OCI-LY3 (cell line): ENCODE measurements around the gene SLC6A6.

ENCODE experiments used
- EZH2phosphoT487 ChIP-seq: fragments of 200-600 bp; shearing (Covaris generic); IDR thresholded peaks from 2 replicates; pipeline ENCODE4 v1.6.1; 2018; ENCODE audit warnings: antibody characterized with exemption, mixed run types, low read depth
- TF ChIP-seq, protein P1 (sequence below): fragments of 200-600, 300-600 bp; sonication (generic); IDR thresholded peaks from 2 replicates; pipeline ENCODE4 v1.5.1; 2014; ENCODE audit warnings: antibody characterized with exemption, low read length, low read depth

DNA sequence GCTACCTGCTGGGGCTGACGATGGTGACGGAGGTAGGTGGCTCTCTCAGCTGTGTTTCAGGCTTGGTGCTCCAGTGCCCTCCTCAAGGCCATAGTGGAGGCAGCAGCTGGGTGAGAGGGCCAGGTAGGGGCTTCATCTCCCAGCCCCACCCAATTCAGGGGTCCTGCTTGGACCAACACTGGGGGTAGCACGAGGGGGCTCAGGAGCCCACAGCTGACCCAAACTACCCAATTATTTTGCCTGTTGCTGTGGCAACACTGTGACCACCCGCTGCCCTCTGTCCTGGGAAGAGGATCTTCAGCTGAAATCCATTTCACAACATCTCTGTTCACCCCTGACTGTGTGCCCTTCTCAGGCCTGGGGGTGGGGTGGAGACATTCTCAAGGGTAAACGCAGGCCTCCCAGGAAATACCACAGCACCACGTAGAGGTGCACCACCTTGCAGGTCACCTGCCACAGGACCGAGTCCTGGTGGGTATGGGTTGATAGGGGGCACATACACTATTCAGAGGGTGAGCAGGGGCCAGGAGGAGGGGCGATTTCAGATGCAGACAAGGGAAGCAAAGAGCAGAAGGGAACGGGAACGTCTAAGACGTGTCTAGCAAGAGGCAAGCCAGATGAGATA lies 75.0 kb downstream of the SLC6A6 start:
- TF ChIP-seq, protein P1, sequence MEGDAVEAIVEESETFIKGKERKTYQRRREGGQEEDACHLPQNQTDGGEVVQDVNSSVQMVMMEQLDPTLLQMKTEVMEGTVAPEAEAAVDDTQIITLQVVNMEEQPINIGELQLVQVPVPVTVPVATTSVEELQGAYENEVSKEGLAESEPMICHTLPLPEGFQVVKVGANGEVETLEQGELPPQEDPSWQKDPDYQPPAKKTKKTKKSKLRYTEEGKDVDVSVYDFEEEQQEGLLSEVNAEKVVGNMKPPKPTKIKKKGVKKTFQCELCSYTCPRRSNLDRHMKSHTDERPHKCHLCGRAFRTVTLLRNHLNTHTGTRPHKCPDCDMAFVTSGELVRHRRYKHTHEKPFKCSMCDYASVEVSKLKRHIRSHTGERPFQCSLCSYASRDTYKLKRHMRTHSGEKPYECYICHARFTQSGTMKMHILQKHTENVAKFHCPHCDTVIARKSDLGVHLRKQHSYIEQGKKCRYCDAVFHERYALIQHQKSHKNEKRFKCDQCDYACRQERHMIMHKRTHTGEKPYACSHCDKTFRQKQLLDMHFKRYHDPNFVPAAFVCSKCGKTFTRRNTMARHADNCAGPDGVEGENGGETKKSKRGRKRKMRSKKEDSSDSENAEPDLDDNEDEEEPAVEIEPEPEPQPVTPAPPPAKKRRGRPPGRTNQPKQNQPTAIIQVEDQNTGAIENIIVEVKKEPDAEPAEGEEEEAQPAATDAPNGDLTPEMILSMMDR = no peak
- TF ChIP-seq EZH2phosphoT487 = no peak
